Chondrocyte (in vitro differentiated cells): ENCODE measurements around the gene DHX57. TPM values are rescaled to one million over a fixed set of nuclear protein-coding genes. Genes with fewer than 3 reads are reported as not detected.

Experiments used
- DNase-seq: peaks from one replicate; pipeline ENCODE4 v3.0.0; 2021; ENCODE audit warnings: mixed read lengths, low spot score
- H3K27ac Mint-ChIP-seq: one replicate; pipeline ENCODE4 v1.8.0; 2021; ENCODE audit warnings: mild to moderate bottlenecking, moderate library complexity, mixed read lengths; ENCODE audit not compliant: unreplicated experiment
- H3K27me3 Mint-ChIP-seq: 2 replicates; pipeline ENCODE4 v1.8.0; 2021; ENCODE audit warnings: low read depth, mixed read lengths
- H3K36me3 Mint-ChIP-seq: 2 replicates; pipeline ENCODE4 v1.8.0; 2021; ENCODE audit warnings: low read depth, mixed read lengths
- H3K4me1 Mint-ChIP-seq: 2 replicates; pipeline ENCODE4 v1.8.0; 2021; ENCODE audit warnings: low read depth, mild to moderate bottlenecking, mixed read lengths
- H3K4me3 Mint-ChIP-seq: one replicate; pipeline ENCODE4 v1.8.0; 2021; ENCODE audit warnings: mild to moderate bottlenecking, moderate library complexity, mixed read lengths; ENCODE audit not compliant: unreplicated experiment
- H3K9me3 Mint-ChIP-seq: 2 replicates; pipeline ENCODE4 v1.8.0; 2021; ENCODE audit warnings: low read depth, mixed read lengths
- CTCF ChIP-seq: fragments of 200-600 bp; sonication (generic); IDR thresholded peaks from 2 replicates; pipeline ENCODE4 v1.5.0; 2021; ENCODE audit warnings: antibody characterized with exemption, mild to moderate bottlenecking, moderate library complexity
- total RNA-seq: library from RNA; stranded (reverse); gene quantifications from 3 replicates; pipeline ENCODE4 v1.2.1, GENCODE V29; 2021

The DHX57 gene
- total RNA-seq, 1 donor from 2014 or later: 18.2 TPM

GRCh38 chr2:38754506-38754905 lies 121.2 kb downstream of the DHX57 start:
- Mint-ChIP-seq H3K27me3 (no peaks in the 10 kb centered on the region), H3K36me3 (peaks cover 3% of the 10 kb centered on the region), H3K4me1 (peaks cover 13% of the 10 kb centered on the region), H3K4me3 (no peak overlapping the region), H3K27ac (no peak overlapping the region), H3K9me3 (no peaks in the 10 kb centered on the region)
- DNase-seq: no peak
- TF ChIP-seq CTCF: no peak

- H3K27me3 Mint-ChIP-seq: no peaks in the 10 kb centered on the region
- peaks cover 16% of the 10 kb centered on the region for H3K4me1 Mint-ChIP-seq
- H3K4me3 Mint-ChIP-seq: no peak overlapping the region
- no peak for DNase-seq
- H3K36me3 Mint-ChIP-seq: peaks cover 4% of the 10 kb centered on the region
- no peaks in the 10 kb centered on the region for H3K9me3 Mint-ChIP-seq
- no peak overlapping the region for H3K27ac Mint-ChIP-seq
- TF ChIP-seq CTCF: no peak
Observed at GRCh38 chr2:38754049-38754448, 121.7 kb downstream of the DHX57 start.

- peaks cover 21% of the 10 kb centered on the region for H3K36me3 Mint-ChIP-seq
- H3K4me1 Mint-ChIP-seq: peaks cover 31% of the 10 kb centered on the region
- DNase-seq: no peak
Observed at GRCh38 chr2:38751596-38752410, 123.9 kb downstream of the DHX57 start.

GRCh38 chr2:38750891-38751595 lies 124.7 kb downstream of the DHX57 start, which contains the start of gene SRSF7:
SRSF7 (minus strand) TSS chr2:38751361; CDS start chr2:38751256, 105 bp downstream.
- H3K9me3 Mint-ChIP-seq: no peaks in the 10 kb centered on the region

More at GRCh38 chr2:38751596-38752410, 123.9 kb downstream of the DHX57 start:
- TF ChIP-seq CTCF: no peak
- Mint-ChIP-seq H3K9me3 (no peaks in the 10 kb centered on the region), H3K27me3 (no peaks in the 10 kb centered on the region), H3K27ac (peak overlapping the region; percentile 95), H3K4me3 (peak overlapping the region; percentile 89)

More at GRCh38 chr2:38750891-38751595, 124.7 kb downstream of the DHX57 start, which contains the start of gene SRSF7:
- H3K4me3 Mint-ChIP-seq: peak within 1 kb of the TSS; percentile 89
- H3K4me1 Mint-ChIP-seq: peaks cover 38% of the 10 kb centered on the region
- H3K27me3 Mint-ChIP-seq: no peaks in the 10 kb centered on the region
- DNase-seq: peak; percentile 97
- H3K27ac Mint-ChIP-seq: peak within 1 kb of the TSS; percentile 95
- TF ChIP-seq CTCF: no peak
- H3K36me3 Mint-ChIP-seq: peaks cover 29% of the 10 kb centered on the region
